HG02588 (cell line): ENCODE results near the gene SMAD2.

ENCODE experiments used
- ATAC-seq: cut with Tn5 transposase; IDR thresholded peaks from one replicate; pipeline ENCODE4 v1.9.1; 2021; ENCODE audit warnings: mild to moderate bottlenecking, moderate library complexity; ENCODE audit not compliant: unreplicated experiment

The SMAD2 gene

DNA sequence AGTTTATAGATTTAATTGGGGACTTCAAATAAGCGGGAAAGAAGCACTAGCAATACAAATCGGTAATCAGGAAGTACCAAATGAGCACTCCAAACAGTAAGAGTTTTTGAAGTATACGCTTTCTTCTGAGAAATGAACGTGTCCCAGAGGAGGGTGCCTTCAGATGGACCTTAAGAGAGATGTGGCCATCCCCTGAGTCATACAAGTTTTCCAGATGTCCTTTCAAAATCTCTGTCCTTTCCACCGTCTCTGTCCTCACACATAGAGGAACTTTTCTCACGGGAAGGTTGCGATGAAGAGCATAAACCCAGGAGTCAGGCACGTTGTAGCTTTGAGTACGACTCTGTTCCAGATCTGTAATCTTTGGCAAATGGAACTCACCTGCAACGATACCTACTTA, 1.7 kb upstream of the SMAD2 start:
- no peak for ATAC-seq

DNA sequence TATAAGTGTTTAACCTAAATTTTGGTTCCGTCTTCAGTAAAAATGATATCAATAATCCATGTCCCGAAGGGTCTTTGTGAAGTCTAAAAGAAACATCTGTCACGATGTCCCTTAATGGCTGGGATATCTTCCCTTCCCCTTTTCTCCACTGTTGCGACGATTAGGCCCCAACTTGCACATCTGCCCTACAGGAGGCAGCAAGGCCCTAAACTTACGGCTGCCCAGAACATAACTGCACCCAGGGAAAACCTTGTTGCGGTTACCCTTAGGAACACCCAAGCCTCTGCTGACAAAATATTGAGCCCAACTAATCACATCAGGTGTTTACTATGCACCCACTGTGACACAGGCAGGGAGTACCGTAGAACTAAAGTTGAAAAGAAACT, 1.3 kb upstream of the SMAD2 start:
- ATAC-seq: no peak

DNA sequence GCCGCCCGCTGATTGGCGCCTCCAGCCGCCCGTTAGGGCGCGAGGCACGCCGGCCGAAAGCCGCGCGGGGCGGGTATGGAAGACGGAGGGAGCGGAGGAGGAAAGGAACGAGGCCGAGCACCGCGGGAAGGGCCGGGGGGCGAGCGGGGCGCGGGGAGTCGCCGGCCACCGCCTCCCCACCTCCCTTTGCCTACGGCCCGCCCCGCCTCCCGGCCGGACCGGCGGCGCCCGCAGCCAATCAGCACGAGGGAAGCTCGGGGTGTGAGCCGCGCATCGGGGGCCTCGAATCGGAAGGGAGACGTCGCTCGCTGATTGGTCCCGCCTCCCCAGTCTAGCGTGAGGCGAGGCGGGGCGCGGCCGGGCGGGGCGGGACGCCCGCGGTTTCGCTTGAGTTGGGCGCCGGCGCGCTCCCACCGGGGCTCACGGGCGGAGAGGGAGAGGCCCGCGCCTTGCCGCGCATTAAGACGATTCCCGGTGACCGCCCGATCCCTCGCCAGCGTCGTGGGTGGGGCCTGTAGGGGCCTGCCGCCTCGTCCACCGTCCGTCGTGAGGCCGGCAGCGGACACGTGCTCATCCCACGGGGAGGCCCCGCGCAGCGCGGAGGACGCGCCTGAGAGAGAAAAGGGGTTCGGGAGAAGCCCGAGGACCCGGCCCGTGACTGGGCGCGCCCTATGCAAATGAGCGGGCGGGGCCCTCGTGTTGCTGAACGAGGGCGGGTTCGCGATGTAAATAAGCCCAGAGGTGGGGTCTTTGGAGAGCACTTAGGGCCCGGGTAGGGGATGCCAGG, 665 bp upstream of the SMAD2 start:
- peak; percentile 80 for ATAC-seq

DNA sequence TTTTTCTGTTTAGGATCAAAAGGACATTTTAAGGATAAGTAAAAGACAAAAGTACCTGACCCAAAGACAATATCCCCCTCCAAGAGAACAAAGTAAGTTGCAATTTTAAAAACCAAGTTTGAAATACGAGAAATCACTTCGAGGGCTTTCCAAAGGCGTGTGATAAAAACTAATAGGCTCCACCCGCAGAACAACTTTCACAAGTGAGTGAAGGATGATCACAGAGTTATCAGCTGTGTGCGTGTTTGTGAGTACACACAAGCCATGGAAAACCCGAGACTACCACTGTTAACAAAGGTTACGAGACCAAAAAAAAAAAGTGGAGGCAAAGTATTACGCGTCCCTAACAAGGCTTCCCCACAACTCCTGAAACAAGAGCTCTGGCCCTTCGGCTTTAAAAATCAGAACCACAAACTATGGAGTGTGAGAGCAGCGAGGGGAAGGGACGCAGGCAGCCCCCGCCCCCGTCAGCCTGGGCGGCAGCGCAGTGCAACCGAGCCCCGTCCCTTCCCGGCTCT, 719 bp downstream of the SMAD2 start:
- no peak for ATAC-seq

DNA sequence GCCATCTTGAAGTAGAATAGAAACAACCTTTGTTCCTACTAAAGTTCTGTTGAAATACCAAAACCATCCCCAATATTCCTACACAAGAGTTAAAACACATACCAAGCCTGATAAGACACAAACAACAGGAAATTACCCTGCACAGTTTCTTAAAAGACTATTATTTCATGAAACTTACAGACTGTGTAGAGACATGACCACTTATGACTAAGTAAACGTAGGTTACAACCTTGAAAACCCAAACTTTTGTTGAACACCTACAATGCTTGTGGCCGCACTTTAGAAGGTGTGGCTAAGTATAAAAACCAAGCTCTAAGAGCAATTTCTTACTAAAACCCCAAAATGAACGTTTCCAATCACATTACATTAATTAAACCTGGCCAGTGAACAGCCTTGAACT, 2.0 kb downstream of the SMAD2 start:
- no peak for ATAC-seq

DNA sequence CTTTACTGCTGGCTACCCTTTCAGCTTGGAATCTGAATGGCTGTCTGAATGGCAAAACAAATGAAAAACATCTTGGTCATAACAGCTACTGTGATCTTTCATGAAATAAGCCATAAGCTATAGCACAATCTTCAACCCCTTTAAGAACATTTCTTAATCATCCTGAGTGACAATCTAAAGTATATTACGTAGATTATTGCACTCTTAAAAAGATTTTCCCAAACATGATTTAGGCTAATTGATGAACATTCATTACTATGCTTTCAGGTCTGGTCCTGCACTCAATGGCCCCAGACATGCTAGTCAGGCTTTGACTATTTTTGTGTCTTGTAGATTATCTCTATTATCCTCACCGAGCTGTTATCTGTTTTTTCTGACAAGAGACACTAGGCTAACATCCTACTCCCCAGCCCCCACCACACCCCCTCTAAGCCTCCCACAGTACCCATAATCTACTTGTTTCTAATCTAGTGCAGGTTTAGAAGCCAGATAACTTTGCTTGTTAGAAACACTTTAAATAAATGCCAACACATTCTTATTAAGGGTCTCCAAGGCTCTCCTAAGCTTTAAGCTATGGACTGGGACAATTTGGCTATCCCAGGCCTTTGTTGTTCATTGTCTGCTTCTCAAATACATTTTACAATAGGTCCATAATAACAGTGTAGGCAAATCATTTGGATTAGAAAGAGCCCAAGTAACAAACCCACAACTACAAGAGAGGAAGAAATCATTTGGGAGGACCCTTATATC, 4.2 kb downstream of the SMAD2 start:
- no peak for ATAC-seq

DNA sequence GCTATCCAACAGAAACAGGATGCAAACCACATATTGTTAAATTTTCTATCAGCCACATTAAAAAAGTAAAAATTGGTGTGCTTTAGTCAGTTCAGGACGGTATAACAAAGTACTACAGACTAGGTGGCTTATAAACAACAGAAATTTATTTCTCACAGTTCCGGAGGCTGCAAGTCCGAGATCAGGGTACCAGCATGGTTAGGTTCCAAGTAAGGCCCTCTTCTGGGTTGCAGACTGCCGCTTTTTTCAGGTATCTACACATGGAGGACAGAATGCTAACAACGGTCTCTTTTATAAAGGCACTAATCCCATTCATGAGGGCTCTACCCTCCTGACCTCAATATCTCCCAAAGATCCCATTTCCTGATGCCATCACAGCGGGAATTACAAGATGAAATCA, 10.5 kb downstream of the SMAD2 start:
- ATAC-seq: no peak

DNA sequence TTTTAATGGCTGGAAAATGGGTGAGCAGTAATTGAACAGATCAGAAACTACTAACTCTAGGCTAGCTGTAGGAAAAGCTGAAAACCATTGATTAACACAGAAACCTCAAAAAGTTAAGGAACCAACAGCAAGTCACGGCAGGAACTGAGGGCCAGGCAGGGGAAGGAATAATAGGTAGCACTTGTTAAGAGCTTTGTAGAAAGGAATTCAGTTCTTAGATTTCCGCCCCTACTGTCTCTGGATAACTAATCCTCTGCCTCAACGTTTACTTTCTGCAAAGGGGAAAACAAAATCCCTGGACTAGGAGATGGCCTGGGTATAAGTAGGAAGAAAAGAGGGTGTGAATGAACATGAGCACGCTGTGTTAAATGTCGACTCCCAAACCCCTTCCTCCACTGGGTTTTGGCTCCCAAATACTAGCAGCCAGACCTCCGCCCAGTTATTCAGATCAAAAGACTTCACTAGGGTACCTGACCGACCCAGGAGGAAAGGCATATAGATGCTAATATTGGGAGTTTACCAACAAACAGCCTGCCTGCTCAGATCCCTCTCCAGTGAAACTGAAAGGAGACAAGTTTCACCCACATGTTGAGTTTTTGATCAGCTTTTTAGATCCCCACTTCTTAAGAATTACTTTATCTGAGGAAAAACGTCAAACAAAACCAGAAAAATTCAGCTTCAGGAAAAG, 12.4 kb downstream of the SMAD2 start:
- no peak for ATAC-seq

DNA sequence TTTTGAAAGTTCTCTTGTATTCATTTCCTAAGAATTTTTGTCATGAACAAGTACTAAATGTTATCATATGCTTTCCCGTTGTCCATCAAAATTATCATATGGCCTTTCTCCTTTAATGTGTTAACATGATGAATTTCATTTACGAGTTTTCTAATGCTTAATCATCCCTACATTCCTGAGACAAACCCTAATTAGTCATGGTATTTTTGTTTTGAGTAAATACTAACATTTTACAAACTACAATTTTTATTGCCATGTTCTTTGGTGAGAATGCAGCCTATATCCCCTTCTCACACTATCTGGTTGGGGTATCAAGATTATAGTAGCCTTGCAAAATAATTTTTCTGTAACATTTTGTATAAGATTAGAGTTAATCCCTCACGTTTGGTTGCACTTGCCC, 14.5 kb downstream of the SMAD2 start:
- ATAC-seq: no peak

DNA sequence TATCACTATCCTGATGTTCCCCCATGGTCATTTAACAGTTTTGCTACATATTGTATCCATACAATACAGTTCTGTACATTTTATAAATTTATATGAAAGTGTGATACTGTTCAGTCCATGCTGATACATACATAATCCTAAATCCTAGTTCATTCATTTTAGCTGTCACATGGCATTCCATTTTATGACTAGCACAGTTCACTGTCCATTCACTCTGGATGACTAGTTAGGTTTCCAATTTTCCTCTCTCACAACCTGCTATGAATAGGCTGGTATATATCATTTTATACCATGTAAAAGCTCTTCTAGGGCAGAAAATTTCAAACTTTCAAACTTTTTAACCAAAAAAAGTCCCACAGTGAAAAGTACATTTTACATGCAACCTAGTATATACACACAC, 15.2 kb downstream of the SMAD2 start:
- no peak for ATAC-seq

DNA sequence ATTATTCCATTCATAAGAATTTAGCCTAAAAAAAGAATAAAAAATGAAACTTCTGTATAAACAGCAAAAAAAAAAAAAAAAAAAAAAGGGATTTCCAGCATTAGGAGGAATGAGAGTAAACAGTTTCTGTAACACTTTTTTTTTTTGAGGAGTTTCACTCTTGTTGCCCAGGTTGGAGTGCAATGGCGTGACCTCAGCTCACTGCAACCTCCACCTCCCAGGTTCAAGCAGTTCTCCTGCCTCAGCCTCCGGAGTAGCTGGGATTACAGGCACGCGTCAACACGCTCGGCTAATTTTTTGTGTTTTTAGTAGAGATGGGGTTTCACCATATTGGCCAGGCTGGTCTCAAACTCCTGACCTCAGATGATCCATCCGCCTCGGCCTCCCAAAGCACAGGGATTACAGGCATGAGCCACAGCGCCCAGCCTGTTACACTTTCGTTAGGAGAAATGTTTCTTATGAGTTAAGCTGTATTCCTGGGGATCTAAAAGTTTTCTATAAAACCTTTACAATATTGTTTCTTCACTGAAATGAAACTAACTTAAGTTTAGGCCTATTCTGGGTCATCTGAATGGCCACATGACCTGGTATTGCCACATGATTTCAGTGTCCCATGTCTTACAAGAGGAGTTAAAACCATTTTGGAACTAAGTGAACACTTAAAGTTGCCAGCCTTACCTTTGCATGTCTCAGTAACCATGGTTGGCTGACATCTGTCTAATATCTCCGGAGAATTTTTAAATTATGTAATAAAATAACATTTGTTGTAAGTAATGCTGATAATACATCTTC, 17.5 kb downstream of the SMAD2 start:
- ATAC-seq: no peak

DNA sequence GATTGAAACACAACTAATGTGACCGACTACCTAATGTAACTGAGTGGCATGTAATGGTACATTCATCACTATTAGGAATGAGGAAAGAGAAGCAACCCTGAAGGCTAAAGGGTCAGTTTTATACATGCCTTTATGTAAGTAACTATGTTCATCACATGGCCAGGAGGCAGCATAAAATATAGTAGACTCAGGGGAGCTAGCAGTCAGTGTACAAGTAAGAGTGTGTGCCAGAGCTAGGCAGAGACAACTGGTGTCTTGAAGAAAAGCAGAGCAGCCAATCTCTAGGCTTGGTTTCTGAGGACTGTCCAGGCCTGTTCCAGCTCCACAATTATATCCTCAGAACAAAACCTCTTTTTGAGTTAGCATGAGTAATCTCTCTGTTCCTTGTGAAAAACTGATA, 18.1 kb downstream of the SMAD2 start:
- ATAC-seq: no peak

DNA sequence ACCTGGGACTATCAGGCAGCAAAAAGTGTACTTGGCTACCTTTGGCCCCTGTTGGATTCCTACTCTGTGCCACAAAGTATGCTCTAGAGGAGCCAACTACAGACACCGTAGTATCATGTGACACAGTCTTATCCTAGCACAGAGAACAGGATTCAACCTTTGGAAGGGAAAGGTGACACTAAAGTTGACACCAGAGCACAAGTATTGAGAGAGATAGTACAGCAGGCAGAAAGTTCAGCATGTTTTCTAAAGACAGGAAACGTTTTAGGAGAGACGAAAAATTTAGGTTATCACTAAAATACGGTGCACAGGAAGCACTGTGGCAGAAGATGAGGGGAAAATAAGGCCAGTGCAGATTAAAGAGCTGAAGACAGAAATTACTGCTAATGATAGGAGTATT, 18.6 kb downstream of the SMAD2 start:
- no peak for ATAC-seq

DNA sequence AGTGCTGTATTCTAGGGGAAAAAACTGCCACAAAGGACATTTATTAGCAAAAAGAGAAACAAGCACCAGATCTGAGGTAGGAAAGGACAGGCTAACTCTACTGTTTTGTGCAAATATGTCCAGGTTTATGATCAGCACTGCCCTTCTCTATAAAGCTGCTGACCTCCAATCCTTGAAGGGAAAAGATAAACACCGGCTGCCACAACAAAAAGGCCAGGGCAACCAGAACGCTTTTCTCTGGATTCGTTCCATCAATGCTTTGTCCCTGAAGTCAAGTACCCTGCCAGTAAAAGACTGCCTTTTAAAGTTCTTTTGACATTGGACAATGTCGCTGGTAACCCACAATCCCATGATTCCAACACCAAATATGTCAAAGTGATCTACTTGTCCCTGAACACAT, 21.0 kb downstream of the SMAD2 start:
- ATAC-seq: no peak

DNA sequence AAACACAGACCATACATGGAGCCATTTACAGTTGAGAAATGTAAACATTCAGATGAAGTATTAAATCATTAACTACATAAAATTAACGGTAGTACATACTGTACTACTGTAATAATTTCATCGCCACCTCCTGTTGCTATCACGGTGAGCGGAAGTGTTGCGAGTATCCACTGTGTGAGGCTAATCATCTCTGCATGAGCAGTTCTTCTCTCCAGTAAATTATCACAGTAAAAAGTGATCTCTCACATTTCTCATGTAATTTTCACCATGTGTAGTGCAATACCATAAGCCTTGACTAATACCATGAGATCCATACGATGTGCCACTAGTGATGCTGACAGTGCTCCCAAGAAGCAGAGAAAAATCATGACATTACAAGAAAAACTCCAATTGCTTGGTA, 21.9 kb downstream of the SMAD2 start:
- no peak for ATAC-seq

DNA sequence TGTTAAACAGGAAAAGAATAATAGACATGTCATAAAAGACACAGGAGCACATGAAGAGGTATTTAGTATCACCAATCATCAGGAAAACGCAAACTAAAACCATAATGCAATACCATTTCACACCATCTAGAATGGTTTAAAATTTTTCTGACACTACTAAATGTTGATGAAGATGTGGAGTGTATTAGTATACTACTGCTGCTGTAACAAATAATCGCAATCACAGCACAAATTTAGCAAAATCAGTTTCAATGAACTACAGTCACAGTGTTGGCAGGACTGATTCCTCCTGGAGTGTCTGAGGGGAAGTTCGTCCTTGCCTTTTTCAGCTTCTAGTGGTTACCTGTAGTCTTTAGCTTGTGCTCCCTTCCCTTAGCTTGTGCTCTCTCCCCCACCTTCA, 24.1 kb downstream of the SMAD2 start:
- no peak for ATAC-seq

DNA sequence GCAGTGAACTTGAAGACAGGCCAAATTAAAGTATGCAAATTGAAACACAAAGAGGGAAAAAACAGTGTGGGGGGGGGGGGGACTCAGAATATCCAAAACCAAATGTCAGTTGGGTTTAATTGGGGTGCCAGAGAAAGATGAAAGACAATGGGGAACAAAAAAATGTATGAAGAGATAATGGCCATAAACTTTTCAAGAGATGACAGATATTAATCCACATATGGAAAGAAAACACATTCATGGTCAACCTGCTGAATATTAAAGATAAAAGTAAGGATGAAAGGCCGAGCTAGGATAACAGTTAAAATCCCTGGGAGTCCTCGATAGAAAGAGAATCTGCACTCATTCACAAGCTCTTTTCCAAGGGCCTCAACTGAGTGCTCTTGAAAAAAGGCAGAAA, 26.6 kb downstream of the SMAD2 start:
- ATAC-seq: no peak

DNA sequence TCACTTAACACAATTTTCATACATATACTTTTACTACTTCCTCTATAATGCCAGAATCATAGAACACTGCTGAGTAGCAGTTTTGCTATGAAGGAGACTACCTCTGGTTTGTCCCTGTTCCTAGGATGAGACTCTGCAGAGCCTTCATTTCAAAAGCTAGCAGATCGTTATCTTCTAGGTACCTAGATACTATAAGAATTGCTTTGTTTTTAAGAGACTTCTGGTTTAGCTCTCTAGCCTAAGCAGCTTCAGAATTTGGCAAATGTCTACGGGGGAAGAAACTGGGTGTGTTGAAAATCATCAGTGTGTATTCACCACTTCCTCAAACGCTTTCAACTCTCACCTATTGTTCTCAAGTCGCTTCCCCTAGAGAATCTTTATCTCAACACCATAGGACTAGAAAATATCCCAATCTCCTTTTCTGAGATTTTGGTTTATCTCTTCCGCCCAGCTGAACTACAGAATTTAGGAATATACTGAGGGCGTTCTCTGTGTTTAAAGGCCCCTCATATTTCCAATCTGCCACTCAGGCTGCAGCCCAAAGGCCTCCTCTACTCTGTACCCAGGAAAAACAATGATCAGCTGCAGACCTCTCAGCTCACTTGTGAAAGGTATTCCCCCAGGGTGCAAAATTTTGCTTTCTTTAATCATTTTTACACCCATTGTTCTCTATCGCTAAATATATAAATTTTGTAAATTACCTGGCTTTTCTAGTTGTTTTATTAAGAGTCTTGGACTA, 28.7 kb downstream of the SMAD2 start:
- peak; percentile 86 for ATAC-seq

DNA sequence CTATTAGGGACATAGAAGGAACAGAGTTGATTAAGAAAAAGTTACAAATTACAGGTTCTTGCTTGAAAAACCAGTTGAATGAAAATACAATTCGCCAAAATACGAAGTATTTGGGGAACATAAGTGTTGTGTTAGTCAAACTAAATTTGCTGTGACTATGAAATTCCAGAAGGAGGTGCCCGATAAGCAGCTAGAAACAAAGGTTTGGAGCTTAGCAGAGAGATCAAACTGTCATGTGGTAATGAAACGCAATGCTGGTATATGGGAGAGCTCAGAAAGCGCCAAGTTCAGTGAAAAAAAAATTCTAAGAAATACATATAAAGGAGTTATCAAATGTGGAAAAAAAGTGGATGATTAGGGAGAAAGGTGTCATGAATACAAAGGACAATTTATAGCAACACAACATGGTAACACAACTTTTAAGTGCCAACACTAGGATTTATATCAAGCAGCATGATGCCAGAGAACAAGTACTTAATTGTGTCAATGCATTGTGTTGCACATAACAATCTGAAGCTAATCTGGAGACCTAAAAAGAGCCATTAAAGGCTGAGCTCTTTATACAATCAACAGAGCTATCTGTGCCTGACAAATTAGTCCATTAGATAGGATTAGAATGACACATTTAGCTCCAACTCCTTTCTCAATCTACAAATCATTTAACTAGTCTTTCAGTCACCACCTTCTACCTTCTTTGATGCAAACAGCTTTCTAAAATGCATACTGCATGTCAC, 31.2 kb downstream of the SMAD2 start:
- ATAC-seq: no peak

DNA sequence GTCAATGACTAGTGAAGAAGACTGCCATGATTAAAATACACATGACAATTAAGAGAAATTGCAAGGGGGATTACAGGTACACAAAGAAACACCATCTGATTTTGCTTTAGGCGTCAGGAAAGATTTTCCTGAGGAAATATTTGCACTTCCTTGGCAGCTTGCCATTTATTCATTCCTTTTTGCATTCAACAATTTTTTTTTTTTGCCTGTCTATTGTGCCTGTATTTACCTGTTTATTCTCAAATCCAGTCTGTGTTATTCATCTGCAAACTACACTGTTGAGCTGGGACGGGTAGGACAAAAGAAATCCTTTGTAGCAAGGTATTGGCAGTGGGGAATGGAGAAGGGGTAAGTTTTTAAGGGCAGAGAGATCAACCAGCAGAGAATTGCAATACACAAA, 31.8 kb downstream of the SMAD2 start:
- ATAC-seq: no peak
